Measurements from ENCODE around the gene PPP2R3B. TPM values are rescaled to one million over a fixed set of nuclear protein-coding genes. Genes with fewer than 3 reads are reported as not detected.
"Not testable (repeated sequence)": the region's sequence is repeated elsewhere in the genome, so short reads cannot be mapped to it uniquely, and the experiment has no call there.

PPP2R3B gene
- total RNA-seq, 6 experiments from 2014 or later, result 4.2 to 6.3 (median 5.3) TPM

GRCh38 chrX:310621-311155 is 76.0 kb downstream of the PPP2R3B start:
- WGBS (ENCODE audit: insufficient coverage, low coverage, low lambda C conversion rate, missing lambda C conversion rate), result 70% methylated on average over 4 of the region's 25 CpGs
- Histone ChIP-seq H3K9me3 (no peaks in the 10 kb centered on the region), H3K4me1 (no peaks in the 10 kb centered on the region), H3K27me3 (no peaks in the 10 kb centered on the region), H3K36me3 (peaks cover 0 to 73% (median 15%) of the 10 kb centered on the region in 4 donors), H3K4me3 (no peak overlapping the region), H3K27ac (no peak overlapping the region)
- DNase-seq (peak; percentile 10 to 55 (median 31)), ATAC-seq (no peak)
- TF ChIP-seq POLR2A (IDR thresholded peaks at IDR 0.05) (no peak), CTCF (IDR thresholded peaks at IDR 0.05) (no peak)
- intact Hi-C loops (cut with DNase I), result no loop called here

GRCh38 chrX:308821-309520 is 77.7 kb downstream of the PPP2R3B start:
- intact Hi-C loops (cut with DNase I), result no loop called here
- WGBS (ENCODE audit: insufficient coverage, low coverage, low lambda C conversion rate, missing lambda C conversion rate), result 88% methylated on average over 22 of the region's 30 CpGs

GRCh38 chrX:307261-308111 is 79.2 kb downstream of the PPP2R3B start:
- H3K4me3 ChIP-seq, result no peak overlapping the region
- 98% methylated on average over 14 of the region's 58 CpGs for WGBS (ENCODE audit: insufficient coverage, low coverage, low lambda C conversion rate, missing lambda C conversion rate)
- TF ChIP-seq POLR2A (IDR thresholded peaks at IDR 0.05) (no peak), CTCF (IDR thresholded peaks at IDR 0.05) (no peak)
- H3K4me1 ChIP-seq, result no peaks in the 10 kb centered on the region
- no peak overlapping the region for H3K27ac ChIP-seq
- no peaks in the 10 kb centered on the region for H3K9me3 ChIP-seq
- DNase-seq (peak; percentile 18 to 51 (median 45)), ATAC-seq (peak in 1 of 4 donors; percentile 17)
- intact Hi-C loops (cut with DNase I), result no loop called here
- peaks cover 0 to 63% (median 12%) of the 10 kb centered on the region in 4 donors for H3K36me3 ChIP-seq
- no peaks in the 10 kb centered on the region for H3K27me3 ChIP-seq

More at GRCh38 chrX:308821-309520, 77.7 kb downstream of the PPP2R3B start:
- peaks cover 0 to 70% (median 16%) of the 10 kb centered on the region in 4 donors for H3K36me3 ChIP-seq
- no peaks in the 10 kb centered on the region for H3K27me3 ChIP-seq
- H3K4me1 ChIP-seq, result no peaks in the 10 kb centered on the region
- no peak overlapping the region for H3K4me3 ChIP-seq
- TF ChIP-seq CTCF (IDR thresholded peaks at IDR 0.05) (no peak), POLR2A (IDR thresholded peaks at IDR 0.05) (no peak)
- peak; percentile 17 to 42 (median 32) for DNase-seq
- ATAC-seq, result no peak
- H3K27ac ChIP-seq, result no peak overlapping the region
- H3K9me3 ChIP-seq, result no peaks in the 10 kb centered on the region

- H3K27me3 ChIP-seq; ATAC-seq; DNase-seq; intact Hi-C loops (cut with DNase I); H3K4me3 ChIP-seq; H3K4me1 ChIP-seq; H3K27ac ChIP-seq; H3K9me3 ChIP-seq: not testable (repeated sequence)
- WGBS (ENCODE audit: insufficient coverage, low coverage, low lambda C conversion rate, missing lambda C conversion rate), result 100% methylated on average over 1 of the region's 3 CpGs
- H3K36me3 ChIP-seq, result peaks cover 0 to 59% (median 9%) of the 10 kb centered on the region in 4 donors
Observed at GRCh38 chrX:306614-307251, 80.0 kb downstream of the PPP2R3B start.

GRCh38 chrX:305781-306613 is 80.7 kb downstream of the PPP2R3B start:
- intact Hi-C loops (cut with DNase I); ATAC-seq; H3K27ac ChIP-seq; H3K27me3 ChIP-seq; H3K4me1 ChIP-seq; H3K4me3 ChIP-seq; H3K9me3 ChIP-seq: not testable (repeated sequence)
- whole genome bisulfite sequencing (ENCODE audit: insufficient coverage, low coverage, low lambda C conversion rate, missing lambda C conversion rate), result 95% methylated on average over 6 of the region's 12 CpGs
- DNase-seq, result peak; percentile 6 to 34 (median 23)
- H3K36me3 ChIP-seq, result peaks cover 0 to 51% (median 4%) of the 10 kb centered on the region in 4 donors

Measured in right lobe of liver (tissue), 6 donors.